ENCODE data around the gene PATL1.

GRCh38 chr11:59643390-59643789, 25.4 kb downstream of the PATL1 start:
- TF ChIP-seq CTCF (IDR thresholded peaks at IDR 0.05) (no peak), POLR2A (IDR thresholded peaks at IDR 0.05) (no peak), POLR2AphosphoS5 (IDR thresholded peaks at IDR 0.05) (no peak)

Measured in transverse colon (tissue), 4 donors.